HG03066 (cell line): ENCODE results near the gene SLC6A6.

Source experiments
- ATAC-seq: cut with Tn5 transposase; IDR thresholded peaks from one replicate; pipeline ENCODE4 v1.9.1; 2021; ENCODE audit warnings: low read depth; ENCODE audit not compliant: unreplicated experiment

SLC6A6 gene

DNA sequence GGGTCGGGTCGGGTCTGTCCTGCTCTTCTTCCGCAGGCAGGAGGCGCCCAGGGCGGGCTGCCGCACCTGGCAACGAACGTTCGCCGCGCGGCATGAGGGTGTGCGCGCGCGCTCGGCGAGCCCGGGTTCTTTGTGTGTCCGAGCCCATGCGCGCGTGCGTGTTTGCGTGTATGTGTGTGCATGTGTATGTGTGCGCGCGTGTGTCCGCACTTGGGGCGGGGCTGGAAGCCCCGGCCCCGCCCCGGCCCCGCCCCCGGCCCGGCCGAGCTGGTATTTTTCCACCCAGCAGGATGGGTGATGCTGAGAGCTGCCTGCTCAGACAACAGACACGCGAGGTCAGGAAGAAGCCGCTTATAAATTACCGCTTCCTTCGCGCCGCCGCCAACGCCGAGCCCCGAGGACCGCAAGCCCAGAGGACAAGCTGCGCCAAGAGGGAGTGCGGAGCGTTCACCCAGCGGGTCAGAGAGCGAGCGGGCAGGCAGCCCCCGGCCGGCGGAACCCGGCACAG, at the start of gene SLC6A6:
SLC6A6 (plus strand) TSS at position 303 of the 508 bp plus-strand sequence. CDS start 41,029 bp downstream, outside the sequence.
- ATAC-seq: peak; percentile 67

GRCh38 chr3:14353502-14353901, 48.9 kb upstream of the SLC6A6 start:
- ATAC-seq: no peak

- no peak for ATAC-seq
Measured at GRCh38 chr3:14357463-14357862, 44.9 kb upstream of the SLC6A6 start.

GRCh38 chr3:14358426-14359211, 43.8 kb upstream of the SLC6A6 start:
- ATAC-seq: no peak

DNA sequence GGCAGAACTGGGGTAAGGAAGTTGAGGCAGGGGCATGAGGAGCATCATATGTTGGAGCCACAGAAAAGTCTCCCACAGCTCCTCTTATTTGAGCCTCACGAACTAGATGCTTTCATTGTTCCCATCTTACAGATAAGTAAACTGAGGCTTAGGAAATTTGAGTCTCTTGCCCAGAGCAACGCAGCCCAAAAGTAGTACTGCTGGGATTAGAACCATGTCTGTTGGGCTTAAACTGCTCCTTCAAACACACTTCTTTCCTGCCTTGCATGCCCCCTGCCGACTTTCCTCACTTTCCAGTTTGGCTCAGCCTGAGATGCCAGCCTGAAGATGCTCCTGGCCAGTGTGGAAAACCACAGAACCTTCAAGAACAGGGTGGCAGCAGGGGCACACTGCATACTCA, 43.1 kb upstream of the SLC6A6 start:
- no peak for ATAC-seq

- ATAC-seq: no peak
Measured at GRCh38 chr3:14360123-14360881, 42.1 kb upstream of the SLC6A6 start.

GRCh38 chr3:14361068-14361677, 41.2 kb upstream of the SLC6A6 start:
- no peak for ATAC-seq

DNA sequence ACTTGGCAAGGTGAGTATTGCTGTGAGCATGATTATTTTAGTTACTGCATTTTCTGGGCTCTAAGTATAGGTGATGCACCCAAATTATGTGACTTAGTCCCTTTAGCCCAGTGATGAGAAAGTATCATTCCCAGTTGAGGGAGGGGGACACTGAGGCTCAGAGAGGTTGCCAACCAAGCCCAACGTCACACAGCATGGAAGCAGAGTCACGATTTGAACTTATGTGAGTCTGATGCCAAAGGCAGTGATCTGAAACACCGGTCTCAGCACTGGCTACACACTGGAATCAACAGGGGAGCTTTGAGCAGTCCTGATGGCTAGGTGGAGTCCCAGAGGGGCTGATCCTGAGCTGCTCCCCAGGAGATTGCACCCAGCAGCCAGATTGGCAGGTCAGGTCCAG, 39.5 kb upstream of the SLC6A6 start:
- no peak for ATAC-seq

DNA sequence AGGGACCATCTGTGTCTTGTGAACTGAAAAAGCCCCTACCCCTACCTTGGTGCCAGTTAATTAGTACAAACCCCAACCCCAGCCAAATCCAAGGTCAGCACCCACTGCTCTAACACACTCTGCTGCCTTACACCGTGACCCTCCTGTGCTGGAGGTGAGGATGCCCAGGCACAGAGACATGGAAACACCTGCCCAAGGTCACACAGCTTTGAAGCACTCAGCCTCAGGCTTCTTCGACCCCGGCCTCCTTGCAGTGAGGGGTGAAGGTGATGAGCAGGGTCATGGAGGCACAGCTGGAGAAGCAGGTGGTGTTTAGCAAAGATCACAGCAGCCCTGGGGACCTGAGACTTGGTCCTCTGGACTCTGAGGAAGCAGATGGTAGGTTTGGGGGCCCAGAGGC, 39.0 kb upstream of the SLC6A6 start:
- no peak for ATAC-seq

DNA sequence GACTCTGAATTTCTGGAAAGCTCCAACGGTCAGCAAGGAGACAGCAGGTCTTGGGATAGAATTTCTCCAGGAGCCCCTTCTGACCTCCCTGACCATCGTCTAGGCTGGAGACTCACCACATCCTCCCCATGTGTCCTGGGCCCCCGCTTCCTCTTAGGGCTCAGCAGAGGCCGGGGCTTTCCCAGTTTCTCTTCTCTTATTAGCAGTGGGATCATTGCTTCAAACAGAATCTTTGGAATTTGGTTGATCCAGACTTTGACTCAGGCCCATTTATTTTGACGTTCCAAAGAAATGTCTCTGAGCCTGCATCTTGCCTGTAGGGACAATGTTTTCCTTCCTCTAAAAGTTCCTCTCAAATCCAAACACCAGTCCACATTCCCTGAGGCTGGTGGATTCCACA, 38.4 kb upstream of the SLC6A6 start:
- ATAC-seq: no peak

DNA sequence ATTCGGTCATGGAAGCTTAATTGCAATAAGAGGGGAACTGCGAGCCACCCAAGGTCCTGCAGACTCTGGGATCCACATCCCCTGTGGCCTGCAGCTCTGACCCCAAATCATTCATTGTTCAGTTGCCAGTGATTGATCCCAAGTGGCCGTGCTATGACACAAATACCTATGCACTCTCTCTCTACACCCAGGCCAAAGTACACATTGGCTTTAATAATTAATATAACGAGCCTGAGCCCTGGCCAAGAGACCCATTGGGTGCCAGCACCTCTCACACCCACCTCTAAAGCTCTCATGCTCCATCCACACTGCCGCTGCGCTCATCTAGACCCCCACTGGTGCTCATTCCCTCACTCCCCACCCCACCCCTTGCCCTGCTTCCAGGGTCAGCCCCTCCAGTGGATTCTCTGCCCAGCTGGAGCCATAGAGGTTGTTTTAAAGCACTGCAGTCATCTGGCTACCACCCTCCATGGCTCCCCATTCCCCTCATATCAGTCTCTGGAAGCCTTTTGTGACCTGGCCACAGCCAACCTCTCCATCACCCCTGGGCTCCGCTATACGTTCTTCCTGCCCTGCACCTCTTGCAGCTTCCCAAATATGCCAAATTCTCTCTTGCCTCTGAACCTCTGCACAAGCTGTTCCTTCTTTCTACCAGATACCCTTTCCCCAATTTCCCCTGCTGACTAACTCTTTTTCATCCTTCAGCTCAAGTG, 37.7 kb upstream of the SLC6A6 start:
- no peak for ATAC-seq

- no peak for ATAC-seq
Measured at GRCh38 chr3:14366248-14366647, 36.2 kb upstream of the SLC6A6 start.

- ATAC-seq: no peak
Measured at GRCh38 chr3:14366915-14367823, 35.2 kb upstream of the SLC6A6 start.

GRCh38 chr3:14368146-14368545, 34.3 kb upstream of the SLC6A6 start:
- no peak for ATAC-seq

DNA sequence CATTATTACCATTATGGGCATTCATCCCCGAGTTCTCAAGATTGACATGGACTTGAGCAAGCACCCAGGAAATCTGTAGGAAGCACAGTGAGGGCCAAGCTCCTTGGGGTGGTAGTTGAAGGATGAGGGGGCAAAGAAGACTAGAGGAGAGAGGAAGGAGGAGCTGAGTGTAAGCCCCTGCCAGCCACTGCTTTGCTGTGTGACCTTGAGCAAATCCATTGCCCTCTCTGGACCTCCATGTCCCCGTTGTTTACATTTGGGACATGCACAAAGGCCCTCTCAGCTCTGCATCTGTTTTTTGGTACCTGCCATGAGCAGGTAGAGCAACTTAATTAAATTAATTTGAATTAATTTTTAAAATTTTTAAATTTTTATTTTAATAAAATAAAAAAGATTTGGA, 33.5 kb upstream of the SLC6A6 start:
- no peak for ATAC-seq

GRCh38 chr3:14369675-14370669, 32.4 kb upstream of the SLC6A6 start:
- no peak for ATAC-seq

GRCh38 chr3:14370720-14371572, 31.5 kb upstream of the SLC6A6 start:
- no peak for ATAC-seq
